ENCODE data around the gene MB.

GRCh38 chr22:35610741-35611140 is 6.4 kb downstream of the MB start:
- TF ChIP-seq CTCF (IDR thresholded peaks at IDR 0.05) = no peak
- TF ChIP-seq POLR2A (IDR thresholded peaks at IDR 0.05) = no peak

All from Peyer's patch (tissue), 4 donors.